Measurements from ENCODE around the gene GPATCH1. TPM values are rescaled to one million over a fixed set of nuclear protein-coding genes. Genes with fewer than 3 reads are reported as not detected.

The GPATCH1 gene
- total and polyA plus RNA-seq, 9 of the 15 experiments (the other 6 are each of a cell fraction or from before 2014, with no cell fraction given), result 3.7 to 9.7 (median 7.7) TPM

GRCh38 chr19:33129901-33130300 lies 48.9 kb downstream of the GPATCH1 start:
- H3K4me2 ChIP-seq (ENCODE audit: insufficient read depth, low read length), result no peak overlapping the region
- H3K27ac ChIP-seq (ENCODE audit: extremely low read depth, low read depth, low read length), result no peak overlapping the region
- H3K9me1 ChIP-seq (ENCODE audit: control insufficient read depth, insufficient read depth, low read length), result no peaks in the 10 kb centered on the region
- POLR2A ChIA-PET, result no interaction called here
- 85% methylated on average over 3 of the region's 6 CpGs for WGBS (ENCODE audit: insufficient coverage, low coverage, missing lambda C conversion rate)
- no peak for FAIRE-seq
- H3K27me3 ChIP-seq (ENCODE audit: control insufficient read depth in 2 of 2, insufficient read depth in 2 of 2, low read length in 2 of 2), result no peaks in the 10 kb centered on the region
- H3K9ac ChIP-seq (ENCODE audit: insufficient read depth in 1 of 2, low read depth in 2 of 2, low read length in 2 of 2), result no peak overlapping the region
- H3K4me1 ChIP-seq (replicated peaks in 1 of 2; ENCODE audit: control insufficient read depth in 2 of 2, insufficient read depth in 2 of 2, low read length in 2 of 2), result peaks cover 12 to 21% of the 10 kb centered on the region in 2 experiments; a peak in 4 of 5 replicates
- no peak overlapping the region for H3K4me3 ChIP-seq
- intact Hi-C loops (cut with micrococcal nuclease) (loop anchor here (10.0 kb wide), 1 partner anchor 55 kb away; no protein-coding TSS in a partner anchor), in situ Hi-C loops (cut with MboI) (no loop called here)
- no peaks in the 10 kb centered on the region for H4K20me1 ChIP-seq (replicated peaks; ENCODE audit: control insufficient read depth, insufficient read depth, low read length)
- no peak for ATAC-seq
- no TSS peak for BruUV-seq (replicated peaks)
- H2AFZ ChIP-seq (ENCODE audit: low read depth, low read length), result no peak overlapping the region
- H3K36me3 ChIP-seq (ENCODE audit: control insufficient read depth, insufficient read depth, low read length), result peaks cover 30% of the 10 kb centered on the region; the same call in 1 of the 3 replicates
- H3K9me3 ChIP-seq (replicated peaks; ENCODE audit: control insufficient read depth, insufficient read depth, low read depth, low read length), result no peaks in the 10 kb centered on the region
- H3K79me2 ChIP-seq (ENCODE audit: control insufficient read depth, insufficient read depth, low read length), result no peaks in the 10 kb centered on the region
- TF ChIP-seq EP400 (IDR thresholded peaks at IDR 0.05), result no peak
- no peak for TF ChIP-seq ZBTB7A (IDR thresholded peaks at IDR 0.05; ENCODE audit: borderline replicate concordance, control insufficient read depth, low read depth, low read length)
- no peak for TF ChIP-seq U2AF2 (optimal IDR thresholded peaks at IDR 0.05; ENCODE audit: low read depth, low read length)
- no peak for TF ChIP-seq MAFG (tag; conservative IDR thresholded peaks at IDR 0.05)
- no peak for DNase-seq (ENCODE audit: extremely low read depth in 1 of 4, low spot score in 3 of 4)
- CTCF ChIA-PET (ENCODE audit: low intra/inter-chr PET ratio), result no interaction called here

DNA sequence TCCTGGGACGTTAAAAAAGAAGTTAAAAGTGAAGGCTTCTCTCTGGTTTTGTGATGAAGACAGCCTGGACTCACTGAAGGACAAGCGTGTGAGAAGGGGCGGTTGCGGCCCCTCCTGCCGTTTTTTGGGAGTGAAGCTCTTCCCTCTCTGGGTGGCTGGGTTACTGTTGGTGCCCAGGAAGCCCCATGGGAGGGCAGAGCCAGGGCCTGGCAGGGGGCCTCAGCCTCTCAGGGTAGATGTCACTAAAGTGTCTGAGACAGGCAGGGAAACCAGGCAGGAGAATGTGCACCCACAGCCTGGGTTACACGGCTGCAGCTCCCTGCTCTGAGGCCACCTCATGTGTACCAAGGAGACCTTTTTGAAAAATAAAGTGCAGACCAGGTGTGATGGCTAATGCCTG lies 49.5 kb downstream of the GPATCH1 start:
- H3K9me1 ChIP-seq (ENCODE audit: control insufficient read depth, insufficient read depth, low read length), result no peaks in the 10 kb centered on the region
- no peak overlapping the region for H3K9ac ChIP-seq (ENCODE audit: insufficient read depth in 1 of 2, low read depth in 2 of 2, low read length in 2 of 2)
- in situ Hi-C loops (cut with MboI), result no loop called here
- H3K9me3 ChIP-seq (replicated peaks; ENCODE audit: control insufficient read depth, insufficient read depth, low read depth, low read length), result no peaks in the 10 kb centered on the region
- FAIRE-seq (no peak), ATAC-seq (no peak), DNase-seq (ENCODE audit: extremely low read depth in 1 of 4, low spot score in 3 of 4) (no peak)
- peaks cover 30% of the 10 kb centered on the region; the same call in 1 of the 3 replicates for H3K36me3 ChIP-seq (ENCODE audit: control insufficient read depth, insufficient read depth, low read length)
- BruUV-seq (replicated peaks), result no TSS peak
- no peak overlapping the region for H2AFZ ChIP-seq (ENCODE audit: low read depth, low read length)
- POLR2A ChIA-PET, result no interaction called here
- no peak overlapping the region for H3K4me3 ChIP-seq
- H3K4me2 ChIP-seq (ENCODE audit: insufficient read depth, low read length), result no peak overlapping the region
- H3K27ac ChIP-seq (ENCODE audit: extremely low read depth, low read depth, low read length), result no peak overlapping the region
- peaks cover 7 to 16% of the 10 kb centered on the region in 2 experiments; a peak in 4 of 5 replicates for H3K4me1 ChIP-seq (replicated peaks in 1 of 2; ENCODE audit: control insufficient read depth in 2 of 2, insufficient read depth in 2 of 2, low read length in 2 of 2)
- H3K79me2 ChIP-seq (ENCODE audit: control insufficient read depth, insufficient read depth, low read length), result no peaks in the 10 kb centered on the region
- CTCF ChIA-PET (ENCODE audit: low intra/inter-chr PET ratio), result no interaction called here
- intact Hi-C loops (cut with micrococcal nuclease), result no loop called here
- H4K20me1 ChIP-seq (replicated peaks; ENCODE audit: control insufficient read depth, insufficient read depth, low read length), result no peaks in the 10 kb centered on the region
- WGBS (ENCODE audit: insufficient coverage, low coverage, missing lambda C conversion rate), result 75% methylated on average over 5 of the region's 6 CpGs
- H3K27me3 ChIP-seq (ENCODE audit: control insufficient read depth in 2 of 2, insufficient read depth in 2 of 2, low read length in 2 of 2), result no peaks in the 10 kb centered on the region
- no peak for TF ChIP-seq ZBTB34 (CRISPR knock-in tag; IDR thresholded peaks at IDR 0.05)
- TF ChIP-seq, protein P1, sequence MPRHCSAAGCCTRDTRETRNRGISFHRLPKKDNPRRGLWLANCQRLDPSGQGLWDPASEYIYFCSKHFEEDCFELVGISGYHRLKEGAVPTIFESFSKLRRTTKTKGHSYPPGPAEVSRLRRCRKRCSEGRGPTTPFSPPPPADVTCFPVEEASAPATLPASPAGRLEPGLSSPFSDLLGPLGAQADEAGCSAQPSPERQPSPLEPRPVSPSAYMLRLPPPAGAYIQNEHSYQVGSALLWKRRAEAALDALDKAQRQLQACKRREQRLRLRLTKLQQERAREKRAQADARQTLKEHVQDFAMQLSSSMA (CRISPR knock-in tag; IDR thresholded peaks at IDR 0.05), result no peak
- TF ChIP-seq MNT (conservative IDR thresholded peaks at IDR 0.05), result no peak
- no peak for TF ChIP-seq ATF7 (IDR thresholded peaks at IDR 0.05)
- TF ChIP-seq PPARD (CRISPR knock-in tag; IDR thresholded peaks at IDR 0.05), result no peak
- no peak for TF ChIP-seq ZNF175 (CRISPR knock-in tag; IDR thresholded peaks at IDR 0.05; ENCODE audit: low read depth)
- TF ChIP-seq HDAC2 (IDR thresholded peaks at IDR 0.05), result no peak
- TF ChIP-seq EGR1 (conservative IDR thresholded peaks at IDR 0.05), result no peak
- TF ChIP-seq ZFP1 (CRISPR knock-in tag; IDR thresholded peaks at IDR 0.05), result no peak
- no peak for TF ChIP-seq HDAC1 (IDR thresholded peaks at IDR 0.05)

Measured in K562 (cell line).